Uterus (tissue), 4 donors: ENCODE measurements around the gene TMEM229A. TPM values are rescaled to one million over a fixed set of nuclear protein-coding genes. Genes with fewer than 3 reads are reported as not detected.

Experiments
- DNase-seq, 2 donors: peaks; one replicate each; pipeline ENCODE4 v3.0.0-alpha.2; 2019 to 2020
- H3K27ac ChIP-seq, 2 donors: fragments of 200-600 bp; sonication (generic); 1 replicate in 1 of 2; 2 replicates in 1 of 2; pipeline ENCODE4 v1.5.1; 2016 to 2018
- H3K27me3 ChIP-seq, 2 donors: fragments of 200-600 bp; sonication (generic); one replicate each; pipeline ENCODE4 v1.5.1; 2018 to 2019; ENCODE audit warnings: control low read depth in 1 of 2
- H3K36me3 ChIP-seq, 2 donors: fragments of 200-600 bp; sonication (generic); one replicate each; pipeline ENCODE4 v1.5.1; 2019; ENCODE audit warnings: control low read depth in 1 of 2
- H3K4me1 ChIP-seq, 2 donors: fragments of 200-600 bp; sonication (generic); one replicate each; pipeline ENCODE4 v1.5.1; 2018 to 2019; ENCODE audit warnings: control low read depth in 1 of 2
- H3K4me3 ChIP-seq, 2 donors: fragments of 200-600 bp; sonication (generic); 1 replicate in 1 of 2; 2 replicates in 1 of 2; pipeline ENCODE4 v1.5.1; 2018 to 2019; ENCODE audit warnings: mild to moderate bottlenecking in 1 of 2
- H3K9me3 ChIP-seq, 2 donors: fragments of 200-600 bp; sonication (generic); one replicate each; pipeline ENCODE4 v1.5.1; 2019; ENCODE audit warnings: control low read depth in 1 of 2
- POLR2A ChIP-seq, 2 donors: fragments of 450-650 bp; IDR thresholded peaks; one replicate each; pipeline ENCODE4 v1.6.1; 2016; ENCODE audit warnings: antibody characterized with exemption in 2 of 2, mild to moderate bottlenecking in 1 of 2, moderate library complexity in 1 of 2
- intact Hi-C: fragments of 100-400 bp; cut with DNase I; formaldehyde crosslinking; loops from one replicate; pipeline ENCODE4 v1.15.1; 2023; ENCODE audit warnings: low total_unique reads
- total RNA-seq, 4 donors: library from RNA; depleted of rRNA in 3 of 4; stranded (reverse); fragments of >200 nt in 3 of 4; gene quantifications; one replicate each; pipeline versions ENCODE4 v1.1.0 to v1.2.4, GENCODE V29; 2014 to 2023
- TF ChIP-seq, protein P1 (sequence below), 4 experiments: fragments of 200-600 bp in 2 of 4; fragments of 450-650 bp in 2 of 4; sonication (generic) in 2 of 4; IDR thresholded peaks; one replicate each; pipeline ENCODE4 v1.5.1; 2016 to 2019; ENCODE audit warnings: antibody characterized with exemption in 4 of 4, mild to moderate bottlenecking in 2 of 4, moderate library complexity in 1 of 4
- donor health status: DM: yes; HTN: yes; CAD: no.

Gene TMEM229A
- total RNA-seq, 4 donors from 2014 or later: 7.1 TPM; not detected in 3

DNA sequence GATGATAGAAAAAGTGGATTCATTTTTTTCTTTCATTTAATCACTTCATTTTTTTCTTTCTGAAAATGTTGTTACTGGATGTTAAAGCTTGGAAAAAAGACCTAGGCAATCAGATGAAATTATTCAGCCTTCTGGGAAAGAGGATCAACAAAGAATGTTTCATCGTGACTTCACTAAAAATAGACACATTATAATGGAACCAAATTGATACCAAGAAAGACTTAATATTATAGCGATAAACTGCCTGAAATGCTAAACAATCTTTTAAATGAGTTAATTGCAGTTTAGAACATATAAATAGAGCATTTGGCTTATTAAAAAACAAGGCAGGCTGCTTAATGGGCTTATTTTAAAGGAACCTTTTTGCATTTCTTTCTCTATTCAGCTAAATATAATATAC is 25.6 kb upstream of the TMEM229A start:
- intact Hi-C loops: no loop called here
- Histone ChIP-seq H3K36me3 (no peaks in the 10 kb centered on the region), H3K9me3 (no peaks in the 10 kb centered on the region), H3K4me1 (no peaks in the 10 kb centered on the region), H3K4me3 (no peak overlapping the region), H3K27me3 (no peaks in the 10 kb centered on the region), H3K27ac (no peak overlapping the region)
- TF ChIP-seq POLR2A (IDR thresholded peaks at IDR 0.05): no peak
- TF ChIP-seq, protein P1, sequence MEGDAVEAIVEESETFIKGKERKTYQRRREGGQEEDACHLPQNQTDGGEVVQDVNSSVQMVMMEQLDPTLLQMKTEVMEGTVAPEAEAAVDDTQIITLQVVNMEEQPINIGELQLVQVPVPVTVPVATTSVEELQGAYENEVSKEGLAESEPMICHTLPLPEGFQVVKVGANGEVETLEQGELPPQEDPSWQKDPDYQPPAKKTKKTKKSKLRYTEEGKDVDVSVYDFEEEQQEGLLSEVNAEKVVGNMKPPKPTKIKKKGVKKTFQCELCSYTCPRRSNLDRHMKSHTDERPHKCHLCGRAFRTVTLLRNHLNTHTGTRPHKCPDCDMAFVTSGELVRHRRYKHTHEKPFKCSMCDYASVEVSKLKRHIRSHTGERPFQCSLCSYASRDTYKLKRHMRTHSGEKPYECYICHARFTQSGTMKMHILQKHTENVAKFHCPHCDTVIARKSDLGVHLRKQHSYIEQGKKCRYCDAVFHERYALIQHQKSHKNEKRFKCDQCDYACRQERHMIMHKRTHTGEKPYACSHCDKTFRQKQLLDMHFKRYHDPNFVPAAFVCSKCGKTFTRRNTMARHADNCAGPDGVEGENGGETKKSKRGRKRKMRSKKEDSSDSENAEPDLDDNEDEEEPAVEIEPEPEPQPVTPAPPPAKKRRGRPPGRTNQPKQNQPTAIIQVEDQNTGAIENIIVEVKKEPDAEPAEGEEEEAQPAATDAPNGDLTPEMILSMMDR (IDR thresholded peaks at IDR 0.05): no peak
- no peak for DNase-seq

DNA sequence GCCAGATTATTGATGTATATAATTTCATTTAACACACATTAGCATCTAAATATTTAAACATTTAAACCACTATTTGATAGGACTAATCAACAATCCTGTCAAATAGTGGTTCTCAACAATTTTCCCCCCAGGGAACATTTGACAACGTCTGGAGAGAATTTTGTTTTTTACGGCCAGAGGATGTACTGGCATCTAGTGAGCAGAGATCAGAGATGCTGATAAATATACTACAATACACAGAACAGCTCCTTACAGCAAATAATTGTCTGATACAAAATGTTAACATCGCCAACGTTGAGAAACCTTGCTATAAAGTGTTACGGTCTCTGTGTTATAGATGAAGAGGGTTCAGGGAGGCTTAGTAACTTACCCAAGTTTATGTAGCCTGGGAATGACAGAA is 25.0 kb upstream of the TMEM229A start:
- no peak for DNase-seq
- intact Hi-C loops: no loop called here
- H3K4me1 ChIP-seq: no peaks in the 10 kb centered on the region
- TF ChIP-seq, protein P1 (IDR thresholded peaks at IDR 0.05): no peak
- TF ChIP-seq POLR2A (IDR thresholded peaks at IDR 0.05): no peak
- no peaks in the 10 kb centered on the region for H3K9me3 ChIP-seq
- H3K36me3 ChIP-seq: no peaks in the 10 kb centered on the region
- no peaks in the 10 kb centered on the region for H3K27me3 ChIP-seq
- H3K27ac ChIP-seq: no peak overlapping the region
- H3K4me3 ChIP-seq: no peak overlapping the region

DNA sequence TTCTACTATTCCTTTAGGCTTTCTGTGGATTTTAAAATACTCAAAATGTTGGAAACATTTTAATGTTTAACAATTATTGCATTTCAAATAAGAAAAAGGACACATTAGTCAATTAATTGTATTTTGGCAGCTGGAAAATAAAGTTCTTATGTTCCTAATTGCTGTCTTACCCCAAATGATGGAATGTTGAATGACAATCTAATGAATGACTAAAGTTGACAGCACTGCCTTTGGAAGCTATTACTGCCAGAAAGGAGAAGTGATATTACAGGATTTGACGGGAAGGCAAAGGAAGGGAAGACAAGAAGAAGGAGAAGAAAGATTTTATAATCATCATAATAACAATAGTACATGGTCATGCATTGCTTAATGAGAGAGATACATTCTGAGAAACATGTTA is 23.4 kb upstream of the TMEM229A start:
- intact Hi-C loops: no loop called here
- H3K36me3 ChIP-seq: no peaks in the 10 kb centered on the region
- H3K9me3 ChIP-seq: no peaks in the 10 kb centered on the region
- DNase-seq: no peak
- H3K4me1 ChIP-seq: no peaks in the 10 kb centered on the region
- H3K27me3 ChIP-seq: no peaks in the 10 kb centered on the region
- TF ChIP-seq, protein P1 (IDR thresholded peaks at IDR 0.05): no peak
- no peak for TF ChIP-seq POLR2A (IDR thresholded peaks at IDR 0.05)
- H3K27ac ChIP-seq: no peak overlapping the region
- no peak overlapping the region for H3K4me3 ChIP-seq

DNA sequence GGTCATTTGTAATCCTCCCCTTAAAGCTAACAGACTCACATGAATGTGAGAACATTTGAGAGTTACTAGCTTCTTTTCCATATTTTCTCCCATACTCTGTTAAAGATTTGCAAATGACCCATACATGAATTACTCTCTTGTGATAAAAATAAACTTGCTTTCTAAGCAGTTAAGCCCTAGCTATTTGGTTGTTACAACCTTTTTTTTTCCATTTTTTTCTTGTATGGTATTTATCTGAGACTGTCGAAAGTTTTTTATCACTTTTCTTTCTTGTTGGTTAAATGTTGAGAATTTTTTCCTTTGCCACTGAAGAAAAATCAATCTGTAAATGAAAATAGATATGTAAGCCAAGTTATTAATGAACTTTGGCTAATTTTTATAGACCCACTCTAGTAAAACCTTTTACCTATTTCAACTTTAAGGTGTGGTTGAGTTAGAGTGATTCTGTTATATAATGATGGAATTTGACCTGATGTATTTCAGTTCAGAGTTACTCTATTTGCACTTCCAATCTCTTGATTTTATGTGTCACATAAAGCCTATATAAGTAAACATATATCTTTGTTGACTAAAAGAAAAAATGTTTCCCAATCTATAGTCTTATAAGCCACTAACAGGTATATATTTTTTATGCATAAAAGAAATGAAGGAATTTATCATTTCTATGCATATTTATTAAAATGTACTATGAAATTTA is 19.0 kb upstream of the TMEM229A start:
- no peak overlapping the region for H3K27ac ChIP-seq
- H3K9me3 ChIP-seq: no peaks in the 10 kb centered on the region
- no peak overlapping the region for H3K4me3 ChIP-seq
- intact Hi-C loops: no loop called here
- no peaks in the 10 kb centered on the region for H3K27me3 ChIP-seq
- DNase-seq: no peak
- no peaks in the 10 kb centered on the region for H3K36me3 ChIP-seq
- TF ChIP-seq, protein P1 (IDR thresholded peaks at IDR 0.05): no peak
- no peak for TF ChIP-seq POLR2A (IDR thresholded peaks at IDR 0.05)
- no peaks in the 10 kb centered on the region for H3K4me1 ChIP-seq

DNA sequence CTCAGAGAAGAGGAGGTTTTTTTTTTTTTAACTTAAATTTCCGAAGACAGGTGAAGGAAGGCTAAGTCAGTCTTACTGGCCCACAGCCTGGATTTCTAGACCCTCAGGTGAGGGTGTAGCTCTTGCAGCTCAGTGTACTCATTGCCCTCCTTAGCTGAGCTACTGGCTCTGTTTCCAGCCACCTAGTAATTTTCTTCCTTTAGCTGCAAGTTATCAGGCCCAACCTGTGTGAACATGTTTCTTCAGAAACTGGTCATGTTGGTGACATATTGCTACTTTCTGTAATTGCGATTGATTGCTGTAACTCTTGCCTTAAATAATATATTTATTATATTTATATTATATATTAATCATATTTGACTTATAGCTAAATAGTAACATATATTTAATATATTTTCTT is 10.0 kb upstream of the TMEM229A start:
- Histone ChIP-seq H3K4me3 (no peak overlapping the region), H3K27me3 (no peaks in the 10 kb centered on the region), H3K4me1 (no peaks in the 10 kb centered on the region), H3K9me3 (no peaks in the 10 kb centered on the region), H3K27ac (no peak overlapping the region), H3K36me3 (no peaks in the 10 kb centered on the region)
- DNase-seq: no peak
- intact Hi-C loops: no loop called here
- no peak for TF ChIP-seq POLR2A (IDR thresholded peaks at IDR 0.05)
- TF ChIP-seq, protein P1 (IDR thresholded peaks at IDR 0.05): no peak
